NB4 (cell line): ENCODE results near the gene PACSIN3.

Experiments used
- MYC ChIP-seq: IDR thresholded peaks from 2 replicates; pipeline ENCODE4 v1.6.1; 2011; ENCODE audit warnings: low read depth, low read length
- TF ChIP-seq, protein P1 (sequence below): IDR thresholded peaks from 2 replicates; pipeline ENCODE4 v1.6.1; 2011; ENCODE audit warnings: low read depth, low read length
- TF ChIP-seq, protein P2 (sequence below): IDR thresholded peaks from one replicate; pipeline ENCODE4 v1.5.1; 2012; ENCODE audit warnings: low read depth, low read length

GRCh38 chr11:47180006-47180787 is 6.0 kb downstream of the PACSIN3 start:
- TF ChIP-seq, protein P1, sequence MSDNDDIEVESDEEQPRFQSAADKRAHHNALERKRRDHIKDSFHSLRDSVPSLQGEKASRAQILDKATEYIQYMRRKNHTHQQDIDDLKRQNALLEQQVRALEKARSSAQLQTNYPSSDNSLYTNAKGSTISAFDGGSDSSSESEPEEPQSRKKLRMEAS, result no peak
- TF ChIP-seq, protein P2, sequence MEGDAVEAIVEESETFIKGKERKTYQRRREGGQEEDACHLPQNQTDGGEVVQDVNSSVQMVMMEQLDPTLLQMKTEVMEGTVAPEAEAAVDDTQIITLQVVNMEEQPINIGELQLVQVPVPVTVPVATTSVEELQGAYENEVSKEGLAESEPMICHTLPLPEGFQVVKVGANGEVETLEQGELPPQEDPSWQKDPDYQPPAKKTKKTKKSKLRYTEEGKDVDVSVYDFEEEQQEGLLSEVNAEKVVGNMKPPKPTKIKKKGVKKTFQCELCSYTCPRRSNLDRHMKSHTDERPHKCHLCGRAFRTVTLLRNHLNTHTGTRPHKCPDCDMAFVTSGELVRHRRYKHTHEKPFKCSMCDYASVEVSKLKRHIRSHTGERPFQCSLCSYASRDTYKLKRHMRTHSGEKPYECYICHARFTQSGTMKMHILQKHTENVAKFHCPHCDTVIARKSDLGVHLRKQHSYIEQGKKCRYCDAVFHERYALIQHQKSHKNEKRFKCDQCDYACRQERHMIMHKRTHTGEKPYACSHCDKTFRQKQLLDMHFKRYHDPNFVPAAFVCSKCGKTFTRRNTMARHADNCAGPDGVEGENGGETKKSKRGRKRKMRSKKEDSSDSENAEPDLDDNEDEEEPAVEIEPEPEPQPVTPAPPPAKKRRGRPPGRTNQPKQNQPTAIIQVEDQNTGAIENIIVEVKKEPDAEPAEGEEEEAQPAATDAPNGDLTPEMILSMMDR, result no peak
- TF ChIP-seq MYC, result no peak
